ENCODE data around the gene DNM3.

GRCh38 chr1:172460887-172461315 is 619.6 kb downstream of the DNM3 start:
- no peak for TF ChIP-seq CTCF (IDR thresholded peaks at IDR 0.05; ENCODE audit: insufficient read depth, low read depth, low read length)
- no peak for TF ChIP-seq EZH2 (IDR thresholded peaks at IDR 0.05; ENCODE audit: insufficient read depth, low read length)
